Measurements from ENCODE around the gene CST6. TPM values are rescaled to one million over a fixed set of nuclear protein-coding genes. Genes with fewer than 3 reads are reported as not detected.

CST6 gene
- total and polyA plus RNA-seq, 2 of the 13 experiments (the other 11 are each of a cell fraction or from before 2014, with no cell fraction given), result not detected

GRCh38 chr11:66035653-66036333 is 24.0 kb downstream of the CST6 start:
- no peak for FAIRE-seq
- Histone ChIP-seq H3K9ac (ENCODE audit: insufficient read depth, low read depth, low read length) (no peak overlapping the region), H4K20me1 (ENCODE audit: insufficient read depth, low read length) (no peaks in the 10 kb centered on the region), H2AFZ (ENCODE audit: low read length) (no peak overlapping the region), H3K9me3 (ENCODE audit: low read length) (no peaks in the 10 kb centered on the region), H3K27ac (ENCODE audit: extremely low read length, insufficient read depth, low read length) (no peak overlapping the region), H3K36me3 (replicated peaks in 1 of 2; ENCODE audit: control insufficient read depth in 1 of 2, insufficient read depth in 2 of 2, low read length in 2 of 2) (no peaks in the 10 kb centered on the region), H3K27me3 (ENCODE audit: control insufficient read depth in 1 of 2, insufficient read depth in 2 of 2, low read length in 2 of 2) (peaks cover 4 to 5% of the 10 kb centered on the region in 2 experiments; a peak in 1 of 5 replicates), H3K79me2 (ENCODE audit: insufficient read depth, low read length) (no peaks in the 10 kb centered on the region), H3K4me2 (ENCODE audit: low read depth, low read length) (no peak overlapping the region), H3K4me1 (ENCODE audit: insufficient read depth, low read length) (peaks cover 8% of the 10 kb centered on the region; the same call in 1 of the 2 replicates), H3K4me3 (replicated peaks in 1 of 3; ENCODE audit: insufficient read depth in 1 of 3, low read depth in 2 of 3, low read length in 3 of 3) (no peak overlapping the region)
- no TSS peak for BruUV-seq (replicated peaks)
- ATAC-seq, result no peak
- in situ Hi-C loops (cut with HindIII; ENCODE audit: extremely low pct_ligation_motif_present, low pct_unique_long_range_greater_than_20kb) (no loop called here), intact Hi-C loops (cut with micrococcal nuclease; ENCODE audit: unreplicated experiment) (no loop called here)
- 34% methylated on average over 5 of the region's 9 CpGs for WGBS (ENCODE audit: low lambda C conversion rate)
- DNase-seq (ENCODE audit: low spot score), result no peak
- POLR2A ChIA-PET, result interaction anchor here (1.0 kb wide), 1 partner anchor 9 kb away, joined by 3 read pairs; no protein-coding TSS in a partner anchor
- CTCF ChIA-PET (ENCODE audit: low intra/inter-chr PET ratio, low total read pairs), result no interaction called here
- TF ChIP-seq EZH2 (conservative IDR thresholded peaks at IDR 0.05; ENCODE audit: low read depth, low read length), result no peak
- no peak for TF ChIP-seq KAT7 (CRISPR knock-in tag; IDR thresholded peaks at IDR 0.05; ENCODE audit: borderline replicate concordance)
- TF ChIP-seq, protein P1, sequence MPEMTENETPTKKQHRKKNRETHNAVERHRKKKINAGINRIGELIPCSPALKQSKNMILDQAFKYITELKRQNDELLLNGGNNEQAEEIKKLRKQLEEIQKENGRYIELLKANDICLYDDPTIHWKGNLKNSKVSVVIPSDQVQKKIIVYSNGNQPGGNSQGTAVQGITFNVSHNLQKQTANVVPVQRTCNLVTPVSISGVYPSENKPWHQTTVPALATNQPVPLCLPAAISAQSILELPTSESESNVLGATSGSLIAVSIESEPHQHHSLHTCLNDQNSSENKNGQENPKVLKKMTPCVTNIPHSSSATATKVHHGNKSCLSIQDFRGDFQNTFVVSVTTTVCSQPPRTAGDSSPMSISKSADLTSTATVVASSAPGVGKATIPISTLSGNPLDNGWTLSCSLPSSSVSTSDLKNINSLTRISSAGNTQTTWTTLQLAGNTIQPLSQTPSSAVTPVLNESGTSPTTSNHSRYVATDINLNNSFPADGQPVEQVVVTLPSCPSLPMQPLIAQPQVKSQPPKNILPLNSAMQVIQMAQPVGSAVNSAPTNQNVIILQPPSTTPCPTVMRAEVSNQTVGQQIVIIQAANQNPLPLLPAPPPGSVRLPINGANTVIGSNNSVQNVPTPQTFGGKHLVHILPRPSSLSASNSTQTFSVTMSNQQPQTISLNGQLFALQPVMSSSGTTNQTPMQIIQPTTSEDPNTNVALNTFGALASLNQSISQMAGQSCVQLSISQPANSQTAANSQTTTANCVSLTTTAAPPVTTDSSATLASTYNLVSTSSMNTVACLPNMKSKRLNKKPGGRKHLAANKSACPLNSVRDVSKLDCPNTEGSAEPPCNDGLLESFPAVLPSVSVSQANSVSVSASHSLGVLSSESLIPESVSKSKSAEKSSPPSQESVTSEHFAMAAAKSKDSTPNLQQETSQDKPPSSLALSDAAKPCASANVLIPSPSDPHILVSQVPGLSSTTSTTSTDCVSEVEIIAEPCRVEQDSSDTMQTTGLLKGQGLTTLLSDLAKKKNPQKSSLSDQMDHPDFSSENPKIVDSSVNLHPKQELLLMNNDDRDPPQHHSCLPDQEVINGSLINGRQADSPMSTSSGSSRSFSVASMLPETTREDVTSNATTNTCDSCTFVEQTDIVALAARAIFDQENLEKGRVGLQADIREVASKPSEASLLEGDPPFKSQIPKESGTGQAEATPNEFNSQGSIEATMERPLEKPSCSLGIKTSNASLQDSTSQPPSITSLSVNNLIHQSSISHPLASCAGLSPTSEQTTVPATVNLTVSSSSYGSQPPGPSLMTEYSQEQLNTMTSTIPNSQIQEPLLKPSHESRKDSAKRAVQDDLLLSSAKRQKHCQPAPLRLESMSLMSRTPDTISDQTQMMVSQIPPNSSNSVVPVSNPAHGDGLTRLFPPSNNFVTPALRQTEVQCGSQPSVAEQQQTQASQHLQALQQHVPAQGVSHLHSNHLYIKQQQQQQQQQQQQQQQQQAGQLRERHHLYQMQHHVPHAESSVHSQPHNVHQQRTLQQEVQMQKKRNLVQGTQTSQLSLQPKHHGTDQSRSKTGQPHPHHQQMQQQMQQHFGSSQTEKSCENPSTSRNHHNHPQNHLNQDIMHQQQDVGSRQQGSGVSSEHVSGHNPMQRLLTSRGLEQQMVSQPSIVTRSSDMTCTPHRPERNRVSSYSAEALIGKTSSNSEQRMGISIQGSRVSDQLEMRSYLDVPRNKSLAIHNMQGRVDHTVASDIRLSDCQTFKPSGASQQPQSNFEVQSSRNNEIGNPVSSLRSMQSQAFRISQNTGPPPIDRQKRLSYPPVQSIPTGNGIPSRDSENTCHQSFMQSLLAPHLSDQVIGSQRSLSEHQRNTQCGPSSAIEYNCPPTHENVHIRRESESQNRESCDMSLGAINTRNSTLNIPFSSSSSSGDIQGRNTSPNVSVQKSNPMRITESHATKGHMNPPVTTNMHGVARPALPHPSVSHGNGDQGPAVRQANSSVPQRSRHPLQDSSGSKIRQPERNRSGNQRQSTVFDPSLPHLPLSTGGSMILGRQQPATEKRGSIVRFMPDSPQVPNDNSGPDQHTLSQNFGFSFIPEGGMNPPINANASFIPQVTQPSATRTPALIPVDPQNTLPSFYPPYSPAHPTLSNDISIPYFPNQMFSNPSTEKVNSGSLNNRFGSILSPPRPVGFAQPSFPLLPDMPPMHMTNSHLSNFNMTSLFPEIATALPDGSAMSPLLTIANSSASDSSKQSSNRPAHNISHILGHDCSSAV (CRISPR knock-in tag; IDR thresholded peaks at IDR 0.05; ENCODE audit: borderline replicate concordance), result no peak
- TF ChIP-seq, protein P2, sequence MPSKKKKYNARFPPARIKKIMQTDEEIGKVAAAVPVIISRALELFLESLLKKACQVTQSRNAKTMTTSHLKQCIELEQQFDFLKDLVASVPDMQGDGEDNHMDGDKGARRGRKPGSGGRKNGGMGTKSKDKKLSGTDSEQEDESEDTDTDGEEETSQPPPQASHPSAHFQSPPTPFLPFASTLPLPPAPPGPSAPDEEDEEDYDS (CRISPR knock-in tag; IDR thresholded peaks at IDR 0.05), result no peak
- TF ChIP-seq, protein P3, sequence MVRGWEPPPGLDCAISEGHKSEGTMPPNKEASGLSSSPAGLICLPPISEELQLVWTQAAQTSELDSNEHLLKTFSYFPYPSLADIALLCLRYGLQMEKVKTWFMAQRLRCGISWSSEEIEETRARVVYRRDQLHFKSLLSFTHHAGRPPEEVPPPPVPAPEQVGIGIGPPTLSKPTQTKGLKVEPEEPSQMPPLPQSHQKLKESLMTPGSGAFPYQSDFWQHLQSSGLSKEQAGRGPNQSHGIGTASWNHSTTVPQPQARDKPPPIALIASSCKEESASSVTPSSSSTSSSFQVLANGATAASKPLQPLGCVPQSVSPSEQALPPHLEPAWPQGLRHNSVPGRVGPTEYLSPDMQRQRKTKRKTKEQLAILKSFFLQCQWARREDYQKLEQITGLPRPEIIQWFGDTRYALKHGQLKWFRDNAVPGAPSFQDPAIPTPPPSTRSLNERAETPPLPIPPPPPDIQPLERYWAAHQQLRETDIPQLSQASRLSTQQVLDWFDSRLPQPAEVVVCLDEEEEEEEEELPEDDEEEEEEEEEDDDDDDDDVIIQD (CRISPR knock-in tag; IDR thresholded peaks at IDR 0.05; ENCODE audit: low read depth), result no peak
- TF ChIP-seq, protein P4, sequence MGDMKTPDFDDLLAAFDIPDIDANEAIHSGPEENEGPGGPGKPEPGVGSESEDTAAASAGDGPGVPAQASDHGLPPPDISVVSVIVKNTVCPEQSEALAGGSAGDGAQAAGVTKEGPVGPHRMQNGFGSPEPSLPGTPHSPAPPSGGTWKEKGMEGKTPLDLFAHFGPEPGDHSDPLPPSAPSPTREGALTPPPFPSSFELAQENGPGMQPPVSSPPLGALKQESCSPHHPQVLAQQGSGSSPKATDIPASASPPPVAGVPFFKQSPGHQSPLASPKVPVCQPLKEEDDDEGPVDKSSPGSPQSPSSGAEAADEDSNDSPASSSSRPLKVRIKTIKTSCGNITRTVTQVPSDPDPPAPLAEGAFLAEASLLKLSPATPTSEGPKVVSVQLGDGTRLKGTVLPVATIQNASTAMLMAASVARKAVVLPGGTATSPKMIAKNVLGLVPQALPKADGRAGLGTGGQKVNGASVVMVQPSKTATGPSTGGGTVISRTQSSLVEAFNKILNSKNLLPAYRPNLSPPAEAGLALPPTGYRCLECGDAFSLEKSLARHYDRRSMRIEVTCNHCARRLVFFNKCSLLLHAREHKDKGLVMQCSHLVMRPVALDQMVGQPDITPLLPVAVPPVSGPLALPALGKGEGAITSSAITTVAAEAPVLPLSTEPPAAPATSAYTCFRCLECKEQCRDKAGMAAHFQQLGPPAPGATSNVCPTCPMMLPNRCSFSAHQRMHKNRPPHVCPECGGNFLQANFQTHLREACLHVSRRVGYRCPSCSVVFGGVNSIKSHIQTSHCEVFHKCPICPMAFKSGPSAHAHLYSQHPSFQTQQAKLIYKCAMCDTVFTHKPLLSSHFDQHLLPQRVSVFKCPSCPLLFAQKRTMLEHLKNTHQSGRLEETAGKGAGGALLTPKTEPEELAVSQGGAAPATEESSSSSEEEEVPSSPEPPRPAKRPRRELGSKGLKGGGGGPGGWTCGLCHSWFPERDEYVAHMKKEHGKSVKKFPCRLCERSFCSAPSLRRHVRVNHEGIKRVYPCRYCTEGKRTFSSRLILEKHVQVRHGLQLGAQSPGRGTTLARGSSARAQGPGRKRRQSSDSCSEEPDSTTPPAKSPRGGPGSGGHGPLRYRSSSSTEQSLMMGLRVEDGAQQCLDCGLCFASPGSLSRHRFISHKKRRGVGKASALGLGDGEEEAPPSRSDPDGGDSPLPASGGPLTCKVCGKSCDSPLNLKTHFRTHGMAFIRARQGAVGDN (CRISPR knock-in tag; IDR thresholded peaks at IDR 0.05), result no peak
- no peak for TF ChIP-seq TARDBP (CRISPR knock-in tag; IDR thresholded peaks at IDR 0.05)
- no peak for TF ChIP-seq ZNF552 (CRISPR knock-in tag; IDR thresholded peaks at IDR 0.05; ENCODE audit: borderline replicate concordance)
- no peak for TF ChIP-seq ZNF143 (CRISPR knock-in tag; IDR thresholded peaks at IDR 0.05)
- TF ChIP-seq ARNT (IDR thresholded peaks at IDR 0.05), result no peak

All from HepG2 (cell line).